ENCODE data around the gene FLAD1. TPM values are rescaled to one million over a fixed set of nuclear protein-coding genes. Genes with fewer than 3 reads are reported as not detected.

Gene FLAD1
- total RNA-seq, 2 donors from 2014 or later: 31.5 to 35.3 TPM

DNA sequence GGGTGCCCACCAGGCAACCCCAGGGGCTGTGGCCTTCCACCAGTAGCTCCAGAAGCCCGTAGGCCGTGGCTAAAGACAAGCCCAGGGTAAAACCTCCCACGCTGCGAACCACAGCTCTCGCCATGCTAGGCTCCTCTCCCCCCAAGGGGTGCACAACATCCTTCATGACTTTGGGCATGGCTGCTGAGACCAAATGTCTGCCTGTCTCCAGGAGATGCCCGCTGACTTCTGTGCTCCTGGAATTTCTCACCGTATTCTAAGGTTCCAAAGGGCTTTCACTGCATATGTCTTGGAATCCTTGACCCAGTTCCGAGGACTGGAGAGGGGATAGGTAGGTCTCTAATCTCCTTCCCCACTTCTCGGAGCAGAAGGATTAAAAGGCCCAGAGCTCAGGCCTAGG lies 50.4 kb downstream of the FLAD1 start, which contains the start of the genes DCST1 and DCST2:
DCST1 (plus strand) TSS at position 301 of the 400 bp plus-strand sequence. CDS start 213 bp downstream, outside the sequence.
DCST2 (minus strand) TSS at position 258 of the 400 bp plus-strand sequence; CDS start at position 178, 80 bp downstream.
- DNase-seq (ENCODE audit: low spot score): no peak
- no peak within 1 kb of the TSS for H3K27ac ChIP-seq
- H3K4me1 ChIP-seq (replicated peaks): no peaks in the 10 kb centered on the region
- intact Hi-C loops (cut with DNase I): no loop called here
- WGBS: 98% methylated on average over 9 of the region's 9 CpGs
- H3K4me3 ChIP-seq: no peak within 1 kb of the TSS
- H3K27me3 ChIP-seq (replicated peaks; ENCODE audit: insufficient read depth): no peaks in the 10 kb centered on the region
- H3K36me3 ChIP-seq: no peaks in the 10 kb centered on the region
- TF ChIP-seq POLR2AphosphoS5 (IDR thresholded peaks at IDR 0.05): no peak
- TF ChIP-seq, protein P1, sequence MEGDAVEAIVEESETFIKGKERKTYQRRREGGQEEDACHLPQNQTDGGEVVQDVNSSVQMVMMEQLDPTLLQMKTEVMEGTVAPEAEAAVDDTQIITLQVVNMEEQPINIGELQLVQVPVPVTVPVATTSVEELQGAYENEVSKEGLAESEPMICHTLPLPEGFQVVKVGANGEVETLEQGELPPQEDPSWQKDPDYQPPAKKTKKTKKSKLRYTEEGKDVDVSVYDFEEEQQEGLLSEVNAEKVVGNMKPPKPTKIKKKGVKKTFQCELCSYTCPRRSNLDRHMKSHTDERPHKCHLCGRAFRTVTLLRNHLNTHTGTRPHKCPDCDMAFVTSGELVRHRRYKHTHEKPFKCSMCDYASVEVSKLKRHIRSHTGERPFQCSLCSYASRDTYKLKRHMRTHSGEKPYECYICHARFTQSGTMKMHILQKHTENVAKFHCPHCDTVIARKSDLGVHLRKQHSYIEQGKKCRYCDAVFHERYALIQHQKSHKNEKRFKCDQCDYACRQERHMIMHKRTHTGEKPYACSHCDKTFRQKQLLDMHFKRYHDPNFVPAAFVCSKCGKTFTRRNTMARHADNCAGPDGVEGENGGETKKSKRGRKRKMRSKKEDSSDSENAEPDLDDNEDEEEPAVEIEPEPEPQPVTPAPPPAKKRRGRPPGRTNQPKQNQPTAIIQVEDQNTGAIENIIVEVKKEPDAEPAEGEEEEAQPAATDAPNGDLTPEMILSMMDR (IDR thresholded peaks at IDR 0.05): no peak
- TF ChIP-seq POLR2A (IDR thresholded peaks at IDR 0.05): no peak
- no peaks in the 10 kb centered on the region for H3K9me3 ChIP-seq

DNA sequence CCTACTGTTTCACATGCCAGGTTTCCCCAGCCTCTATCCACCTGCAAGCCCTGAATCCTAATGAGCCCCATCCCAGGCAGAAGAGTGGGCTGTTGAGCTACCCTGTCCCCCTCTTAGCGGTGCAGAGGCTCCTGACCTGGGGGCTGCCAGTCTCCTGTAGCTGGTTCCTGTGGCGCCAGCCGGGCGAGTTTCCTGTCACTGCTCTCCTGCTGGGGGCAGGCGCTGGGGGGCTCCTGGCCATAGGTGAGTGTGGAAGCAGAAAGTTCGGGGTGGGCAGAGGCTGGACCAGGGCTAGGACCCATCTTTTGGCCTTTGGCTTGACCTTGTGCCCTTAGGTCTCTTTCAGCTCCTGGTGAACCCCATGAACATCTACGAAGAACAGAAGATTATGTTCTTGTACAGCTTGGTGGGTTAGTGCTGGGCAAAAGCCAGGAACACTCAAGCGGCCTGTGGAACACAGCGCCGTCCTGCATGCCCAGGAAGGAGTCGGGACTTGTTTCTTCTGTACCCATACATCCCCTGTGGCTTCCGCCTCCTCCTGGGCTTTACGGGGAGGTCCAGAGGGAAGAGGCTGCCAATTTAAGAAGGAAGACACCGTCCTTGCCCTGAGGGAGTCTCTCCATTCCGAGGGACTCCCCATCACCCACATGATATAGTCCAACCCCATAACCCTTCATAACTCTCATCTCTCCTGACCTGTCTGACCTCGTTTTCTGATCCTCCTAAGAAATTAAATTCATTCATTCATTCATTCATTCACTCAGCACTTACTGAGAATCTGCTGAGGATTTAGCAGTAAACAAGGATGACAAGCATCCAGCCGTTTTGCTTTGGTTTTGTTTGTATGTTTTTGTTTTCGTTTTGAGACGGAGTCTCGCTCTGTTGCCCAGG lies 51.4 kb downstream of the FLAD1 start:
- Histone ChIP-seq H3K4me1 (replicated peaks) (peaks cover 5% of the 10 kb centered on the region), H3K4me3 (no peak overlapping the region), H3K27me3 (replicated peaks; ENCODE audit: insufficient read depth) (no peaks in the 10 kb centered on the region), H3K36me3 (no peaks in the 10 kb centered on the region), H3K27ac (no peak overlapping the region), H3K9me3 (no peaks in the 10 kb centered on the region)
- no peak for DNase-seq (ENCODE audit: low spot score)
- intact Hi-C loops (cut with DNase I): no loop called here
- TF ChIP-seq, protein P1 (IDR thresholded peaks at IDR 0.05): peak in 2 of 4 experiments; percentile 3 to 28
- TF ChIP-seq POLR2A (IDR thresholded peaks at IDR 0.05): no peak
- whole genome bisulfite sequencing: 60% methylated on average over 20 of the region's 20 CpGs

- intact Hi-C loops (cut with DNase I): no loop called here
- 89% methylated on average over 2 of the region's 2 CpGs for WGBS
- no peak overlapping the region for H3K4me3 ChIP-seq
- H3K27ac ChIP-seq: no peak overlapping the region
- DNase-seq (ENCODE audit: low spot score): no peak
- H3K27me3 ChIP-seq (replicated peaks; ENCODE audit: insufficient read depth): no peaks in the 10 kb centered on the region
- no peaks in the 10 kb centered on the region for H3K36me3 ChIP-seq
- peaks cover 5% of the 10 kb centered on the region for H3K4me1 ChIP-seq (replicated peaks)
- H3K9me3 ChIP-seq: no peaks in the 10 kb centered on the region
- no peak for TF ChIP-seq POLR2AphosphoS5 (IDR thresholded peaks at IDR 0.05)
- no peak for TF ChIP-seq POLR2A (IDR thresholded peaks at IDR 0.05)
- TF ChIP-seq, protein P1 (IDR thresholded peaks at IDR 0.05): no peak
Measured at GRCh38 chr1:155035936-155036335, 52.8 kb downstream of the FLAD1 start.

DNA sequence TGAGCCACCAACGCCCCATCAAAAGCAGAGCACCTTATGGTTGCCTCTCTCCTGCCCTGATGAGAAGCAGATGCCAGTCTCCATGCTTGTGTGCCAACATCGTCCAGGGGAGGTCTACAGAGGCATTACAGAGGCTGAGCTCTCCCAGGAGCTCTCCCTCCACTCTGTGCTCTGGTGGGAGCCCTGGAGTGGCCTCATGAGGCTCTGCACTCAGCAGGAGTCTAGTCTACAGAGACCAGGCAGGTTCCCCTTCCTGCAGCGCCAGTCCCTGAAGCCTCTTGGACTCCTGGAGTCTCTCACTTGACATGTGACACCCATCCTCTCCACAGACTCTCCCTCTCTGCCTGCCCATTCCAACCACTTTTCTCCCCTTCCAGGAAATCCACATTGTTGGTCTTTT lies 53.9 kb downstream of the FLAD1 start:
- H3K27ac ChIP-seq: no peak overlapping the region
- DNase-seq (ENCODE audit: low spot score): no peak
- intact Hi-C loops (cut with DNase I): no loop called here
- no peaks in the 10 kb centered on the region for H3K36me3 ChIP-seq
- peaks cover 5% of the 10 kb centered on the region for H3K4me1 ChIP-seq (replicated peaks)
- no peaks in the 10 kb centered on the region for H3K27me3 ChIP-seq (replicated peaks; ENCODE audit: insufficient read depth)
- no peaks in the 10 kb centered on the region for H3K9me3 ChIP-seq
- no peak for TF ChIP-seq POLR2AphosphoS5 (IDR thresholded peaks at IDR 0.05)
- TF ChIP-seq, protein P1 (IDR thresholded peaks at IDR 0.05): no peak
- no peak for TF ChIP-seq POLR2A (IDR thresholded peaks at IDR 0.05)
- WGBS: 94% methylated on average over 3 of the region's 3 CpGs
- no peak overlapping the region for H3K4me3 ChIP-seq
